Activated naive CD4-positive, alpha-beta T cell treated with anti-CD3 and anti-CD28 coated beads, Interleukin-2, amount 50 U/mL, for 72 hours (primary cell): Measurements from ENCODE around the gene DIP2C. TPM values are rescaled to one million over a fixed set of nuclear protein-coding genes. Genes with fewer than 3 reads are reported as not detected.

Experiments
- ATAC-seq, 2 donors: fragments of 150-1000 bp; cut with Tn5 transposase; 2 replicates each; pipeline ENCODE4 v1.10.0; 2021; ENCODE audit warnings: mild to moderate bottlenecking in 2 of 2, moderate library complexity in 2 of 2
- DNase-seq, 2 donors: peaks; one replicate each; pipeline ENCODE4 v3.0.0; 2021 to 2022; ENCODE audit warnings: low spot score in 2 of 2
- H3K27ac Mint-ChIP-seq, 2 donors: one replicate each; pipeline ENCODE4 v1.8.0; 2022; ENCODE audit warnings: mild to moderate bottlenecking in 2 of 2, mixed read lengths in 2 of 2
- H3K36me3 Mint-ChIP-seq, 2 donors: one replicate each; pipeline ENCODE4 v1.8.0; 2022; ENCODE audit warnings: mixed read lengths in 2 of 2
- H3K9me3 Mint-ChIP-seq, 2 donors: one replicate each; pipeline ENCODE4 v1.8.0; 2022; ENCODE audit warnings: mixed read lengths in 2 of 2
- total RNA-seq, 2 donors: library from RNA; stranded (reverse); gene quantifications; one replicate each; pipeline ENCODE4 v1.2.3, GENCODE V29; 2022

Gene DIP2C
- total RNA-seq, 2 donors from 2014 or later: 0.55 to 1.7 TPM

DNA sequence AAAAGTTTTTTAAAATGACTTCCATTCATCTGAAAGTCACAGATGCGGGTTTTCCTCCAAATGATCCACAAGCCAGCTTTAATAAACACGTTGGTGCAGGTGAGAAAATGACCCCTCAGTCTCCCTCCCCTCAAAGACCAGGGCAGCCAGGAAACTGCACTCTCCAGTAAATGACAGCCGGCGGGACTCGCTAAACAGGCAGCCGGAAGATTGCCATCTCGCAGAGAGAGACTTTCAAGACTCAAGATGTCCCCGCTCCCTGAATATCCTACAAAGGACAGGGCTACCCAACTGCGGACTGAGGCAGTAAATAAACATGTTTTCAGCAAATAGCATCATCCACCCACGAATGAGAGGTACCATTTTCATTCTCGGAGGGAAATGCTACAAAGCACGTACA lies 116.8 kb downstream of the DIP2C start:
- Mint-ChIP-seq H3K27ac (no peak overlapping the region), H3K9me3 (peaks cover 9 to 10% of the 10 kb centered on the region in 2 donors), H3K36me3 (peaks cover 0 to 13% of the 10 kb centered on the region in 2 donors)
- DNase-seq: no peak
- ATAC-seq: no peak

DNA sequence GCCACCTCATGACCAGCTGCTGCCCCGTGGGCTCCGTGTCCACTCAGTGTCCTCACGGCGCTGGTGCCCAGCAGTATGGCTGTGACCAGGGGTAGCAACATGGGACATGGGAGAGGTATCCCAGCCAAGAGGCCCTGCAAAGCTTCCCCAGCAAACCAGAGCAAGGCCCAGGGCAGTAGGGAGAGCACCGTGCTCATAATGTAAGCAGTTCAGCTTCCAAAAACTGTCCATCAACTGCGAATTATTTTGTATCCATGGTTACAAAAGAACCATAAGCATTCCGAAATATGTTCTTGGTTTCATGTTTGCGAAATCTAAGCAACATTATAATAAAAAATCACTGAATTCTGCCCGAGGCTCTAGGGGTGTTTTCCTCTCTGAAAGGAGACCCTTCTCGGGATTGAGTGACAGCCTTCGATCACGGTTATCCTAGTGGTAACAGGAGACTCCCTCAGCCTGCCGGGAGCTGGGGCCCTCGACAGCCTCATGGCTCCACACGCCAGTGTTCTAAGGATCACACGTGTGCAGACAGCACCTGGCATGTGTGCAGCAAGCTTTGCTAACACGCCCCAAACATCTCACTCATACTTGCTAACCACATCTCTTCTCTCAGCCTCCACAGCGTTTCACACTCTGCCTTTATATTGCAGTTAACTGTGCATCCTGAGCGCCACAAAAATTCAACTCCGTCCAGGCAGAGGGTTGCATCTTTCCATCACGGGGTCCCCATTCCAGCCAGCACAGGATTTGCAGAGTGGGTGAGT lies 117.6 kb downstream of the DIP2C start:
- peaks cover 0 to 13% of the 10 kb centered on the region in 2 donors for H3K36me3 Mint-ChIP-seq

DNA sequence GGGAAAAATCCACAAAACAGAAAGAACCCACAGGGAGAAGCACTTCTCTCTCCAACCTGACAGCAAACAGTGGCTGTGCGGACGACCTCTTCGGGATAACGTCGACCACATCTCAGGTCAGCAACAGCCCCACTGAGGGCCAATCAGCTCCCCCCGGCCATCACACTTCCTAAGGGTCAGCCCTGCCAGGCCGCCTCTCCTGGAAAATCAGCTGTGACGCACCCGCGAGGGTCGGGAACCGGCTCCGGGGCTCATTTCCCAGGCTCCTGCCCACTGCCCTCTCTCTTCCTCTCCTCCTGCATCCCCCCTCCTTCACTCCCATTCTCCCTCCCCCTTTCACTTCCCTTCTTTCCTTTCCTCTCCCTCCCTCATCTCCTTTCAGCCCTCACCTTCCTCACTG lies 118.3 kb downstream of the DIP2C start:
- Mint-ChIP-seq H3K9me3 (peaks cover 9 to 10% of the 10 kb centered on the region in 2 donors), H3K36me3 (peaks cover 0 to 13% of the 10 kb centered on the region in 2 donors), H3K27ac (no peak overlapping the region)
- ATAC-seq (no peak), DNase-seq (no peak)

More for the DNA sequence above, 117.6 kb downstream of the DIP2C start:
- Mint-ChIP-seq H3K27ac (no peak overlapping the region), H3K9me3 (peaks cover 9 to 10% of the 10 kb centered on the region in 2 donors)
- DNase-seq (no peak), ATAC-seq (no peak)

DNA sequence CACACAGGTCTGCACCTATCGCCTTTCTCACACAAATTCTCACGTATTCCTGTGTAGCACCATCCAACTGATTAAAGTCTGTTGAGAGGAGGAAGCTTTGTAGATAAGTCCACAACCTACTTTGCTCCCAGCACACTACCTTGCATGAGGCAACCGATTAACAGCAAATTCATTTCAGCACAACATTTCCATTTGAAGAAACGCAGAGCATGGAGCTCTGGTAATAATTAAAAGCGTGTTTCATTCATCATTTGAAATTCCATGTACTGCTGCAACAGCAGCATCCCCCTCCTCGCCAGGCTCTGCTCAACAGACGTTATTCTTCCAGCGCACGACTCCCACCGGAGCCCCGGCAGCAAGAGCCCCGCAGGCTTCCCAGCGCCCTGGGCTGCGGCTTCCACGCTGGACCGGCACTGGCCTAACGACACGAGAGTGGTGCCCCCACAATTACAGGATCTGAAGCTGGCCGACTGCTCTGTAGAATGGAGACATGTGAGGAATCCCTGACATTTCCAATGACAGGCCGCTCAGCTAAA lies 118.8 kb downstream of the DIP2C start:
- peaks cover 0 to 13% of the 10 kb centered on the region in 2 donors for H3K36me3 Mint-ChIP-seq
- H3K27ac Mint-ChIP-seq: no peak overlapping the region
- H3K9me3 Mint-ChIP-seq: peaks cover 9 to 10% of the 10 kb centered on the region in 2 donors
- no peak for ATAC-seq
- no peak for DNase-seq

DNA sequence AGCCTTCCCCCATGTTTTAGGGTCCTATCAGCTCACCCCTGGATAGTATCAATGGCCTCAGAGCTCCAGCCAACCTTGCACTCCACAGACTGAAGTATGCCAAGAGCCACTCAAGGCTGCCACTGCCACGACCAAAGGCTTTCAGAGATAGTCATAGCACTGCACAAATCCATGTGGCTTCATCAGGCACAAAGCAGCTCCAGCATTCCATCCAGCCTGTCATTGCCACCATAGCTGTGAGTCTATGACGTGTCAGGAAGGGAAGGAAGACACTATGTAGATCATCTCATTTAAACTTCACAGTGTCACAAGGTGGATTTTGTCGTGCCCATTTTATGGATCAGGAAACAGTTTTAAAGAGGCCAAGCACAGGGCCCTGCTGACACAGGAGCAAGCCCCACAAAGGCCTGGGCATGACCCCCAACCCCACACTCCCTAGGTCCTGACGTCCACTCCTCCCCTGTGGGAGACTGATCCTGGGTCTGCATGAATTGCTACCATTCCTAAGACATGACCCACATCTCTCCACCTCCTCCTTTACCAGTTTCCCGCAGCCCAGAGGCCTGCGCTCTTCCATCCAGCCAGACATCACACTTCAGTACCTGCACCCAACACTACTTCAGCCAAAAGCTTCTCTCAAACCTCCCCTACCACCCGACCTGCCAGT lies 119.4 kb downstream of the DIP2C start:
- Mint-ChIP-seq H3K36me3 (peaks cover 0 to 13% of the 10 kb centered on the region in 2 donors), H3K27ac (no peak overlapping the region), H3K9me3 (peaks cover 9 to 10% of the 10 kb centered on the region in 2 donors)
- DNase-seq (no peak), ATAC-seq (no peak)

DNA sequence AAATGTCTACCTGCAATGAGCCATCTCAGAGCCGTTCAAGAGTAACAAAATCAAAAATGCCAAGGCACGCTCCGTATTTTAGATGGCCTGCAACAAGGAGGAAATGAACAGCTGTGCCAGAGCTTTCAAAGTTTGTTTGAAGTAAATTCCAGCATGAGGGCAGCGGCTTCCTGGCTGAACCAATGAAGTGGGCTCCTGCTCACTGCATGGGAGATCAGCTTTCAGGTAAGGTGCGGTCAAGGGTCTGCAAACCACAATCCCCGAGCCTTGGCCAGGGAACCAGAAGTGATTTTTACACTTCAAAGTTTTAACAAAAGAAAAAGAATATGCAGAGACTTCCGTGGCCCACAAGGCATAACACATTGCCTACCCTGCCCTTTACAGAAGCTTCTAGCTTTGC lies 120.6 kb downstream of the DIP2C start:
- peaks cover 0 to 25% of the 10 kb centered on the region in 2 donors for H3K36me3 Mint-ChIP-seq
- ATAC-seq (no peak), DNase-seq (no peak)
- H3K9me3 Mint-ChIP-seq: peaks cover 20% of the 10 kb centered on the region in 2 donors
- H3K27ac Mint-ChIP-seq: no peak overlapping the region

DNA sequence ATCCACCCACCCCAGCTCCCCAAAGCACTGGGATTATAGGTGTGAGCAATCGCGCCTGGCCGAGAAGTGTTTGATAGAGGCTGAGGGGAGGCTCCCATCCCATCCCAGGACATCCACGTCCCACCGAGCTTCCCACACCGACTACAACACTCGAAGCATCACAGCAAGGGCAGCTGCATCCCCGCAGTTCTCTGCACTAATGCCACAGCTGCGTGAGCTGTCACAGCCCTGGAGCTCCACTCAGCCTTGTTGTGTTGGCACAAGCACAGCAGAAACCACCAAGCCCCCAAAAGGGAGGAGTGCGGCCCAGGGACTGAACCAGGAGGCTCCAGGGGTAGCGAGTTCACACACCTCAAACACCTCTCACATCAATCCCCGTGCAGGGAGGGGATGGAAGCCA lies 121.6 kb downstream of the DIP2C start:
- DNase-seq: no peak
- ATAC-seq: no peak
- Mint-ChIP-seq H3K36me3 (peaks cover 0 to 32% of the 10 kb centered on the region in 2 donors), H3K9me3 (peaks cover 22 to 24% of the 10 kb centered on the region in 2 donors), H3K27ac (no peak overlapping the region)

DNA sequence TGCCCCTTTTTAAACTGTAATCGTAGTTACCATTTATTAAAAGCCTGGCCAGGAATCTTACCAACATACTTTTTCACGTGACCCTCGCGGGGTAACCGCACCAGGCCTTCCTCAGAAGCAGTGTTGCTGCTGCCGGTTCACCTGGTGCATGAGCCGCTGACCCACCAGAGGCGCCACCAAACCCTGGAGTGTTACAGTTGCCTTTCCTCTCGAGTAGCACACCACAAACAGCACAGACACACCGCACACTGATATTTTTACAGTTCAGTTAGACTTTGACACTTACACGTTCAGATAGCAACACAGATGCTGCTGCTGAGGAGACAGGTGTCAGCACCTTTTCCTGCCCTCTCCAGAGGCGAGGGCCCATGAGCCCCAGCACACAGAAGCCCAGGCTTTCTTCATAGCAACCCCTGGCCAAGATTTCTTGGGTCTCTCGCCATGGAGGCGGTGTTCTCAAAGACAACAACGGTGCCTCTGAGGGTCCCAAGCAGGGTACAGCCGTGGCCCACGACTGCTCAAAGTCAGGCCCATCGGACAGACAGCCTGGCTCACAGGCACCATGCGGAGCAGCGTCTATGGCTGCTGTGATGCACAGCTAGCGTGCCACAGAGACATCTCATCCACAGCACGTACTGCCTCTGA lies 123.1 kb downstream of the DIP2C start:
- Mint-ChIP-seq H3K27ac (no peak overlapping the region), H3K36me3 (peaks cover 0 to 32% of the 10 kb centered on the region in 2 donors), H3K9me3 (peaks cover 22 to 24% of the 10 kb centered on the region in 2 donors)
- DNase-seq (no peak), ATAC-seq (no peak)

DNA sequence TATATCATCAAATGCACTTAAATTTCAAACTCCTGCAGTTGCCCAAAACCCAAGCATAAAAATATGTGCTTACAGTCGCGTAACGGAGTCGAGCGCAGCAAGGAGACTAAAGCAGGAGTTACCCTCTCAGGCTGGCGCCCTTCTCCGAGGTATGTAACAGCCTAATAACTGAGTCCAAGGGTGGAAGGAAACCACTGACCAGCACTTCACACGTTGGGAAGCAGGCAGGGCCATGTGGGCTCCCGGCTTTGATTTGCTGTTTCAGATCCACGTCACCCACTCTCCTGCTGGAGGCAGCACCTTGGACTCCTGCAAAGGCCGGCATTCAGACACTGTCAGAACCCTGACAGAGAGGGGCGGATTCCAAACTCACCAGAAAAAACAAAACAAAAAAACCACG lies 123.8 kb downstream of the DIP2C start:
- ATAC-seq (no peak), DNase-seq (no peak)
- H3K36me3 Mint-ChIP-seq: peaks cover 0 to 29% of the 10 kb centered on the region in 2 donors
- H3K9me3 Mint-ChIP-seq: peaks cover 22 to 24% of the 10 kb centered on the region in 2 donors
- no peak overlapping the region for H3K27ac Mint-ChIP-seq

DNA sequence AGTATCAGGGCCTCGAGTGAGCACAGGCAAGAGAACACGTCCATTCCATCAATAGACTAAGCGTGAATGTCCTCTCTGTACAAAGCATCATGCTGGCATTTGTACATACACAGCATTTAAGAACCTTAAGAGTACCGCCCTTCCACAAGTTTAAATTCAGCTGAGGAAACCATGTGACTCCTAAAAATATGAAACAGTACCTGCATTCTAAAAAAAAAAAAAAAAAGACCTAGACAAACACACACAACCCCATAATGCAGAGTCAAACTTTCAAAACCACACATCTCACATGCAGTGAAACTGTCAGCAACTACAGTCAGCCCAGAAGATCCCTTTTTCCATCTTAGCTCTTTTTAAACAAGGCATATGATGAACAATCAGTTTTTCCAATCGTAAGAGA lies 124.3 kb downstream of the DIP2C start:
- H3K36me3 Mint-ChIP-seq: peaks cover 0 to 24% of the 10 kb centered on the region in 2 donors
- peaks cover 17 to 18% of the 10 kb centered on the region in 2 donors for H3K9me3 Mint-ChIP-seq
- DNase-seq (no peak), ATAC-seq (no peak)
- no peak overlapping the region for H3K27ac Mint-ChIP-seq

DNA sequence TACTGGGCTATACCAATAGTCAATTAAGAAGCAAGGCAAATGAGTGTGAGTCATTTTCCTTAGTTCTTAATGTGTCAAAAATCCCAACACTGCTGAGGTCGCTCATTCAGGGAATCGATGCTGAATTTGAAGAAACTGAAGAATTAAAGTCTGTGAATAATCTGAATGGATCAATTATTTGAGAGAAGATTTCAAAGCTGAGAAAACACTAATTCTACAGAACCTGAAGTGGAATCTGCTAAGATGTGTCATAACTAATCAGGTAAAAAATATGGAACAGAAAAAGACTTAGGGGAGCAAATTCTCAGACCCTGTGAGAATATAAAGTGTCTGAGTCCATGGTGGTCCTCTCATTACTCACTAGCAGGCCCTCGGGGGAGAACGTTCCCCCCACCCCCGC lies 125.6 kb downstream of the DIP2C start:
- no peak for ATAC-seq
- peaks cover 13% of the 10 kb centered on the region in 2 donors for H3K9me3 Mint-ChIP-seq

DNA sequence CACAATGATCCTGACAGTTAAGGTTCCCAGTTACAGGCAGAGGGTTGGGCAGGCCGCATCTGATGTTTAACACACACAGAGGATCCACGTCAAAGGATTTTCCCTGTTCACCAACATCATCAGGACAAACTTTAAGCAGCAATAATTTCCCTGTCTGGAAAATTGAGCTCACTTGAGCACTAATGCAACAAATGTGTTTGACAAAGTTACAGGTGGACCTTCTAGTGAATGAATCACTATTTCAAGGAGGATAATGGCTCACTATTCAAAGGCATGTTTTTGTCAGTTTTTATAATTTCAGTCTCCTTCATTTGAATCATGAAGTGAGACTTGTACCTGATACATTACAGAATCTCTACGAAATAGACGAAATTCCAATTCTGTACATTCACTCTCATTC lies 127.3 kb downstream of the DIP2C start:
- Mint-ChIP-seq H3K27ac (no peak overlapping the region), H3K9me3 (peaks cover 13% of the 10 kb centered on the region in 2 donors), H3K36me3 (peaks cover 0 to 19% of the 10 kb centered on the region in 2 donors)
- DNase-seq (no peak), ATAC-seq (no peak)

More for the DNA sequence above, 125.6 kb downstream of the DIP2C start:
- Mint-ChIP-seq H3K27ac (no peak overlapping the region), H3K36me3 (peaks cover 0 to 19% of the 10 kb centered on the region in 2 donors)
- no peak for DNase-seq

DNA sequence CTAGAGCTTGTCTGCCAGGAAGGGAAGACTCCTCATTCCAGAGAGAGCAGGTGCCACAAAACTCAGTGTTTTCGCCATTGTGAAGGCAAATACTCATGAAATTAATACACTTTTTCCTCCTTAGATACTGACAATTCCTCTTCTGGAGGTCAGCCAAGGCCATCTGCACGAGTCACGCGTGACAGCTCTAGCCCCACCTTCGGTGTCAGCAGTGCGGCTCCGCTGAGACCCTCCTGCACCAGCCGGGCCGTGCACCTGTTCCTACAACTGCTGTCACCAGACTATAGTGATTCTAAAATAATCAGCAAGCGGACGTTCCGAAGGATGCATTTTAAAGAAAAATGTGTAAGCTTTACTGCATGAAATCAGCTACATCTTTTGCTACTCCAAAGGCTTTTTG lies 127.7 kb downstream of the DIP2C start:
- Mint-ChIP-seq H3K9me3 (peaks cover 13% of the 10 kb centered on the region in 2 donors), H3K27ac (no peak overlapping the region), H3K36me3 (peaks cover 0 to 19% of the 10 kb centered on the region in 2 donors)
- DNase-seq (no peak), ATAC-seq (no peak)

DNA sequence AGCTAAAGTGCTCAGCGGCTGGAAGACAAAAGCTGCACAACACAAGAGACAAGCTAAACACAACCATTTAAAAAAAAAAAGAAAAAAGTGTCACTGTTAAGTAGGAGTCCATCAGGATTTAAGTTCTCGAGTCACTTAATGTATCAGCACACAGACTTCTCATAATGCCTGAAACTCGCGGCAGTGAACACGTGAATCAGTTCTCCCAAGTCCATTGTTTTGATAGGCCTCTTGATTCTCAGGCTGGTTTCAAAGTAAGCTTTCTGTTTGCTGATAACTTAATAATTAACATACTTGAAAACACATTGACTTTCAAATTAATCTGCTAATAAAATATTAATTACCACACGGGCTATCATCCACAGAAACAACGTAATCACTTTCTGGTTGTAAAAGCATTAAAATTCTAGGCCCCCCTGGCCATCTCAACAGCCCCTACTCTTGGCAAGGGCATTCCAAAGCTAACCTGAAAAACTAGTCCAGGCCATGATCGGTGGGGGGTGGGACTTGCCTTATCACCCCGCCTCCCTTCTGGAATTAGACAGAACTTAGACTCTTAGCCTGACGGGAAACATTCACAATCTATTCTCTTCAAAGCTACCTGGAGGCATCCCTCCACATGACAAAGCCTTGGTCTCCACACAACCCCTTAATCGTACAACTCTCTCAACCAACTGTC lies 129.0 kb downstream of the DIP2C start:
- ATAC-seq: no peak
- H3K9me3 Mint-ChIP-seq: peaks cover 13% of the 10 kb centered on the region in 2 donors
- H3K27ac Mint-ChIP-seq: no peak overlapping the region
- peaks cover 0 to 19% of the 10 kb centered on the region in 2 donors for H3K36me3 Mint-ChIP-seq
- DNase-seq: no peak

DNA sequence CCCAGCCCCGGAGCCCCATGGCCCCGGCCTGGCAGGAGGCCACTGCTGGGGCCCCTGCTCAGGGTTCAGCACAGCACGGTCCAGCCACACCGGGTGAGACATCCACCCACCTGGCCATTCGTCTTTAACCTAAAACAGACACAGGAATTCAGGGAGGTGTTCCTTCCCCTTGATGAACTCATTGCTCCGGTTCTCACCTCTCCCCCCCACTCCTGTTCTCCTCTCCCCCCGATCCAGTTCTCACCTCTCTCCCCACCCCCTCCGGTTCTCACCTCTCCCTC lies 129.8 kb downstream of the DIP2C start:
- DNase-seq (no peak), ATAC-seq (no peak)
- peaks cover 0 to 15% of the 10 kb centered on the region in 2 donors for H3K36me3 Mint-ChIP-seq
- H3K27ac Mint-ChIP-seq: no peak overlapping the region
- H3K9me3 Mint-ChIP-seq: peaks cover 11 to 12% of the 10 kb centered on the region in 2 donors

DNA sequence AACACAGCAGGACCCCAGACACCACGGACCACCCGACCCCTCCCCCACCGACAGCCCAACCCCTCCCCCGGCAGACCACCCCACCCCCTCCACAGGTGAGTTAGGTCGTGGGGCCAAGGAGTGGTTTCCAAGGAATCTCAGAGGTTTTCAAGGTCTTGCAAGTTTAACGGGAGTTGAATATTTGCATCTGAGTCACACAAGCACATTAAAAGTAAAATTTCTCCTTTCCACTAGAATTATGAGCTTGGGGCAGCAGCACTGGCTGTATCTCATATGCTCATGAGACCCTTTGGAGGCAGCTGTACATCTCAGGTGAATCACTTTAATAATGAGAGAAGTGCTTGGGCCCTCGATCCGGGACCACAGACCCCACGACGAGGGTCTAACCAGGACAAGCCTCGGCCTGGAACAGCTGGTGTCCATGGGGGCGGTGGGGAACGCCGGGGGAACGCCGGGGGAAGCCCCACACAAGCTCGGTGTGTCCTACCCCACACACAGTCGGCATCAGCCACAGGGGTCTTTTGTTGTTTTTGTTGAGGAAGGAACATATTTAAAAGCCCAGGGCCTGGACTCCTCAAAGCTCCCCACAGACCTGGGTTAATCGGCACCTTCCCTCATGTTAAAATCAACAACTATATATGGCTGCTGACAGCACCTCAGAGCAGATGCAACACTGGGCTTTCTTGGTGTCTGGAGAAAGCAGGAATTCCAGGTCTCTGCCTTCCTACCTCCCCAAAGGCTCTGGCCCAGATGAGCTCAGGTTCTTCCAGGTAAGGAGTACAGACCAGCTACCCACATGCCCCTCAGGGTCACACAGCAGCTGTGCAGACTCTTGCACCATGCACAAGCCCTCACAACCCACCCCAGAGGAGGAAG lies 130.3 kb downstream of the DIP2C start:
- DNase-seq: no peak
- no peak for ATAC-seq
- peaks cover 0 to 10% of the 10 kb centered on the region in 2 donors for H3K36me3 Mint-ChIP-seq
- peaks cover 5 to 6% of the 10 kb centered on the region in 2 donors for H3K9me3 Mint-ChIP-seq
- no peak overlapping the region for H3K27ac Mint-ChIP-seq
